WTC11 (cell line): ENCODE results near the gene ACSF3.

Source experiments
- AFF4 ChIP-seq: sonication (generic); formaldehyde crosslinking; IDR thresholded peaks from 2 replicates; pipeline ENCODE4 v1.8.1; 2023; ENCODE audit warnings: mild to moderate bottlenecking, missing genetic modification reagents, borderline replicate concordance
- ESRRA ChIP-seq: sonication (generic); formaldehyde crosslinking; IDR thresholded peaks from 2 replicates; pipeline ENCODE4 v1.8.1; 2022; ENCODE audit warnings: mild to moderate bottlenecking, missing genetic modification reagents, borderline replicate concordance
- PREB ChIP-seq: sonication (generic); formaldehyde crosslinking; IDR thresholded peaks from 2 replicates; pipeline ENCODE4 v1.8.1; 2022; ENCODE audit warnings: mild to moderate bottlenecking, missing genetic modification reagents, moderate library complexity, borderline replicate concordance
- SMAD3 ChIP-seq: sonication (generic); formaldehyde crosslinking; IDR thresholded peaks from 2 replicates; pipeline ENCODE4 v1.8.0; 2022; ENCODE audit warnings: missing genetic modification reagents, mild to moderate bottlenecking, borderline replicate concordance
- STAT6 ChIP-seq: sonication (generic); formaldehyde crosslinking; conservative IDR thresholded peaks from 2 replicates; pipeline ENCODE4 v1.8.1; 2023; ENCODE audit warnings: mild to moderate bottlenecking, low read depth, missing genetic modification reagents, moderate library complexity
- TCF7 ChIP-seq: sonication (generic); formaldehyde crosslinking; IDR thresholded peaks from 2 replicates; pipeline ENCODE4 v1.8.0; 2022; ENCODE audit warnings: mild to moderate bottlenecking, low read depth, missing genetic modification reagents, moderate library complexity
- ZNF121 ChIP-seq: sonication (generic); formaldehyde crosslinking; IDR thresholded peaks from 2 replicates; pipeline ENCODE4 v1.8.0; 2023; ENCODE audit warnings: missing genetic modification reagents
- ZNF232 ChIP-seq: sonication (generic); formaldehyde crosslinking; IDR thresholded peaks from 2 replicates; pipeline ENCODE4 v1.8.0; 2022; ENCODE audit warnings: mild to moderate bottlenecking, missing genetic modification reagents
- TF ChIP-seq, protein P1 (sequence below): fragments of 200-600 bp; IDR thresholded peaks from 2 replicates; pipeline ENCODE4 v1.8.0; 2022; ENCODE audit warnings: antibody characterized with exemption
- TF ChIP-seq, protein P2 (sequence below): sonication (generic); formaldehyde crosslinking; IDR thresholded peaks from 2 replicates; pipeline ENCODE4 v1.8.1; 2023; ENCODE audit warnings: mild to moderate bottlenecking, moderate library complexity, missing genetic modification reagents

DNA sequence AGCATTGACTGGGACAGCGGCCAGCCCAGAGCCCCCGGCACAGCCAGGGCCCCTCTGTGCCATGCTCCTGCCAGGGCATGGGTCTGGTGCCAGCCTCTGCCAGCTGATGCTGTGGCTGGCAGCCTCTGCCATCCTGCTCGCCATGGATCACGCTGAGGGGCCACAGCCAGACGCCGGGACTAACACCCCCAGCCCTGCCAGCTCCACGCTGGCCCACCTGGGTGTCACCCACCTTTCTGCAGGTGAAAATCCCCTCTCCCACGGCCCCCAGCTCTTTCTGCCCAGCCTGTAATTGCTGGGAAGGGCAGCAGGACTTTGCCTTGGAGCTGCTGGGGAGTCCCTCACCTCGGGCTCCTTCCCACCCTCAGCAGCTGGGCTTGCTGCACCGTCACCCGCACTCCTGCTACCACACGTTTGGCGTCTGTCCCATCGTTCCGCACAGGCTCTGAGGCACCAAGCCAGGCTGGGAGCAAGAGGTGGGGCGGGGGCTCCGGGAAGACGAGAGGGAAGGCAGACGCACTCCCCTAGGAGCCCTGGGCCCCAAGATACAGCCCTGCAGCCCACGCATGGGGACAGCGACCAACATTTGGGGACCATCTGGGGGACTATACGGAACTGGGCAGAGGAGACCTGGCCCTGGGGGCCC lies 42.0 kb upstream of the ACSF3 start:
- TF ChIP-seq, protein P1, sequence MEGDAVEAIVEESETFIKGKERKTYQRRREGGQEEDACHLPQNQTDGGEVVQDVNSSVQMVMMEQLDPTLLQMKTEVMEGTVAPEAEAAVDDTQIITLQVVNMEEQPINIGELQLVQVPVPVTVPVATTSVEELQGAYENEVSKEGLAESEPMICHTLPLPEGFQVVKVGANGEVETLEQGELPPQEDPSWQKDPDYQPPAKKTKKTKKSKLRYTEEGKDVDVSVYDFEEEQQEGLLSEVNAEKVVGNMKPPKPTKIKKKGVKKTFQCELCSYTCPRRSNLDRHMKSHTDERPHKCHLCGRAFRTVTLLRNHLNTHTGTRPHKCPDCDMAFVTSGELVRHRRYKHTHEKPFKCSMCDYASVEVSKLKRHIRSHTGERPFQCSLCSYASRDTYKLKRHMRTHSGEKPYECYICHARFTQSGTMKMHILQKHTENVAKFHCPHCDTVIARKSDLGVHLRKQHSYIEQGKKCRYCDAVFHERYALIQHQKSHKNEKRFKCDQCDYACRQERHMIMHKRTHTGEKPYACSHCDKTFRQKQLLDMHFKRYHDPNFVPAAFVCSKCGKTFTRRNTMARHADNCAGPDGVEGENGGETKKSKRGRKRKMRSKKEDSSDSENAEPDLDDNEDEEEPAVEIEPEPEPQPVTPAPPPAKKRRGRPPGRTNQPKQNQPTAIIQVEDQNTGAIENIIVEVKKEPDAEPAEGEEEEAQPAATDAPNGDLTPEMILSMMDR: no peak
- TF ChIP-seq TCF7 (CRISPR knock-in tag) (no peak), ZNF121 (no peak), PREB (CRISPR knock-in tag) (no peak), SMAD3 (no peak), ESRRA (CRISPR knock-in tag) (no peak), AFF4 (CRISPR knock-in tag) (no peak), STAT6 (CRISPR knock-in tag) (no peak), ZNF232 (CRISPR knock-in tag) (no peak)
- TF ChIP-seq, protein P2, sequence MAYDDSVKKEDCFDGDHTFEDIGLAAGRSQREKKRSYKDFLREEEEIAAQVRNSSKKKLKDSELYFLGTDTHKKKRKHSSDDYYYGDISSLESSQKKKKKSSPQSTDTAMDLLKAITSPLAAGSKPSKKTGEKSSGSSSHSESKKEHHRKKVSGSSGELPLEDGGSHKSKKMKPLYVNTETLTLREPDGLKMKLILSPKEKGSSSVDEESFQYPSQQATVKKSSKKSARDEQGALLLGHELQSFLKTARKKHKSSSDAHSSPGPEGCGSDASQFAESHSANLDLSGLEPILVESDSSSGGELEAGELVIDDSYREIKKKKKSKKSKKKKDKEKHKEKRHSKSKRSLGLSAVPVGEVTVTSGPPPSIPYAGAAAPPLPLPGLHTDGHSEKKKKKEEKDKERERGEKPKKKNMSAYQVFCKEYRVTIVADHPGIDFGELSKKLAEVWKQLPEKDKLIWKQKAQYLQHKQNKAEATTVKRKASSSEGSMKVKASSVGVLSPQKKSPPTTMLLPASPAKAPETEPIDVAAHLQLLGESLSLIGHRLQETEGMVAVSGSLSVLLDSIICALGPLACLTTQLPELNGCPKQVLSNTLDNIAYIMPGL (CRISPR knock-in tag): no peak
